Measurements from ENCODE around the gene EVX2. TPM values are rescaled to one million over a fixed set of nuclear protein-coding genes. Genes with fewer than 3 reads are reported as not detected.

The EVX2 gene
- total and polyA plus RNA-seq, 2 donors (not counting 1 experiment from before 2014, with no cell fraction given): not detected

DNA sequence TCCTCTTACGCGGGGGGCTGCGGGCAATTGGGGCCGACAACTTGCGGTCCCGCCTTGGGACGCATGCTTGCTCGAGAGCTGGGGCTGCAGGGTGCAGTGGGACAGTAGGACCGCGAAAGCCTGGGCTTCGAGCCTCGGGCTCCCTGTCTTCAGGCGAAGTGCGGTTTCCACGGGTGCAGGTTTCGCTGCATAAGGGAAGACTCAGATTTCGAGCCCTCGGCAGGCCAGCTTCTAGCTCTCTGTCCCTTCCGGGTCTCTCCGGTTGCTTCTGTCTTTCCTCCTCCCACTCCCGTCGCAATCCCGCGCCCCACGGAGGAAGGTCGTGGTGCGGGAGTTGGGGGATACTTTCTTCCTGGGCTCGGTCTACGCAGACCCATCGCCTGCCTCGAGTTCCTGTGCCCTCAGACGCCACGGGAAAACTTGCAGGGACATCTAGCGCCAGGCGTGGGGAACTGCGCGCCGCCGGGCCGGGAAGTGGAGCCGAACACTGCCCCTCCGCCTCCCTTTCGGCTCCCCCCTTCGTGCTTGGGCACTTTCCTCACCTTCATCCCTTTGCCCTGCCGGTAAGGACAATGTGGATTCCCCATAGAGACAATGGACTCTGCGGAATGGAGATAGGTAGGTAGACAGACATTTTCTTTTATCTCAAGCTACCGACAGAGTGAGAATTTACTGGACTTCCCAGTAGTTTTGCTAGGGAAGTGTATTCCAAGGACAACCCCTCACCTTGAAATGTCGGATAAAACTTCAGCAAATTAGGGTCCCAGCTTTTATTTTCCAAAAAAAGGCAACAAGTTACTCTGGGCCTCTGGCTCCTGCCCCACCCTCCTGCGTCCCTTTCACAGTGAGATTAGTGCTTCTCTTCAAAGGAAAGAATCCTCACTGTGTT lies 4.5 kb upstream of the EVX2 start:
- Mint-ChIP-seq H3K27ac (no peak overlapping the region), H3K4me1 (peaks cover 11% of the 10 kb centered on the region), H3K9me3 (ENCODE audit: insufficient read depth) (peaks cover 3% of the 10 kb centered on the region), H3K4me3 (peak overlapping the region; percentile 26), H3K27me3 (peaks cover 79% of the 10 kb centered on the region)
- H3K9me3 ChIP-seq (ENCODE audit: control extremely low read depth in 1 of 3, control insufficient read depth in 2 of 3, insufficient read depth in 1 of 3, low read length in 2 of 3): peaks cover 1 to 67% (median 22%) of the 10 kb centered on the region in 3 donors
- H3K27me3 ChIP-seq (replicated peaks in 1 of 4; ENCODE audit: control extremely low read depth in 1 of 4, control insufficient read depth in 3 of 4, insufficient read depth in 4 of 4, low read length in 3 of 4): peaks cover 0 to 93% (median 83%) of the 10 kb centered on the region in 4 experiments
- H3K9ac ChIP-seq (ENCODE audit: low read length): no peak overlapping the region
- intact Hi-C loops (cut with micrococcal nuclease): no loop called here
- H3K4me2 ChIP-seq (replicated peaks; ENCODE audit: low read depth, low read length, poor library complexity, severe bottlenecking): peak overlapping the region; percentile 32
- ATAC-seq (ENCODE audit: low read depth) (no peak), DNase-seq (peak; percentile 40)
- no peaks in the 10 kb centered on the region for H4K20me1 ChIP-seq (ENCODE audit: control insufficient read depth, insufficient read depth, low read length, poor library complexity, severe bottlenecking)
- ChIA-PET POLR2A (no interaction called here), CTCF (interaction anchor here (0.9 to 1.5 kb wide), 2 partner anchors 38 to 86 kb away, joined by 4 read pairs; partner anchors contain the start of gene LNPK)
- 8% methylated on average over 41 of the region's 49 CpGs for WGBS (ENCODE audit: insufficient coverage)
- H2AFZ ChIP-seq (ENCODE audit: insufficient read depth, low read depth, low read length, poor library complexity, severe bottlenecking): no peak overlapping the region
- no peaks in the 10 kb centered on the region for H3K36me3 ChIP-seq (replicated peaks in 1 of 2; ENCODE audit: control extremely low read depth in 1 of 2, control insufficient read depth in 1 of 2, extremely low read depth in 1 of 2, insufficient read depth in 2 of 2, low read length in 1 of 2)
- H3K4me1 ChIP-seq (ENCODE audit: control insufficient read depth in 2 of 2, insufficient read depth in 2 of 2, low read length in 2 of 2): peaks cover 13 to 16% of the 10 kb centered on the region in 2 donors
- peak; percentile 2 for TF ChIP-seq EZH2 (IDR thresholded peaks at IDR 0.05; ENCODE audit: borderline replicate concordance, insufficient read depth, low read depth, low read length, poor library complexity, severe bottlenecking)
- TF ChIP-seq, protein P1, sequence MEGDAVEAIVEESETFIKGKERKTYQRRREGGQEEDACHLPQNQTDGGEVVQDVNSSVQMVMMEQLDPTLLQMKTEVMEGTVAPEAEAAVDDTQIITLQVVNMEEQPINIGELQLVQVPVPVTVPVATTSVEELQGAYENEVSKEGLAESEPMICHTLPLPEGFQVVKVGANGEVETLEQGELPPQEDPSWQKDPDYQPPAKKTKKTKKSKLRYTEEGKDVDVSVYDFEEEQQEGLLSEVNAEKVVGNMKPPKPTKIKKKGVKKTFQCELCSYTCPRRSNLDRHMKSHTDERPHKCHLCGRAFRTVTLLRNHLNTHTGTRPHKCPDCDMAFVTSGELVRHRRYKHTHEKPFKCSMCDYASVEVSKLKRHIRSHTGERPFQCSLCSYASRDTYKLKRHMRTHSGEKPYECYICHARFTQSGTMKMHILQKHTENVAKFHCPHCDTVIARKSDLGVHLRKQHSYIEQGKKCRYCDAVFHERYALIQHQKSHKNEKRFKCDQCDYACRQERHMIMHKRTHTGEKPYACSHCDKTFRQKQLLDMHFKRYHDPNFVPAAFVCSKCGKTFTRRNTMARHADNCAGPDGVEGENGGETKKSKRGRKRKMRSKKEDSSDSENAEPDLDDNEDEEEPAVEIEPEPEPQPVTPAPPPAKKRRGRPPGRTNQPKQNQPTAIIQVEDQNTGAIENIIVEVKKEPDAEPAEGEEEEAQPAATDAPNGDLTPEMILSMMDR (IDR thresholded peaks at IDR 0.05): peak; percentile 10
- no peaks in the 10 kb centered on the region for H3K79me2 ChIP-seq (ENCODE audit: control insufficient read depth, insufficient read depth, low read length)
- H3K27ac ChIP-seq (ENCODE audit: low read length in 2 of 2): no peak overlapping the region
- no peak overlapping the region for H3K4me3 ChIP-seq (ENCODE audit: control extremely low read depth in 1 of 5, extremely low read depth in 1 of 5, insufficient read depth in 1 of 5, low read depth in 2 of 5, low read length in 4 of 5)
